ENCODE results near the gene FAM219A. TPM values are rescaled to one million over a fixed set of nuclear protein-coding genes. Genes with fewer than 3 reads are reported as not detected.
"Not testable (repeated sequence)": the region's sequence is repeated elsewhere in the genome, so short reads cannot be mapped to it uniquely, and the experiment has no call there.

Gene FAM219A
- total and polyA plus RNA-seq, 8 donors = 4.5 to 9.8 (median 8.2) TPM

GRCh38 chr9:34366365-34366764 is 92.0 kb downstream of the FAM219A start:
- H3K36me3 ChIP-seq = peaks cover 0 to 19% (median 5%) of the 10 kb centered on the region in 3 donors
- intact Hi-C loops (cut with DNase I) = no loop called here
- no peak overlapping the region for H3K27ac ChIP-seq
- WGBS, 2 donors = 63 to 65% methylated on average over 2 of the region's 2 CpGs
- no peak overlapping the region for H3K4me3 ChIP-seq
- peak in 1 of 6 donors; percentile 5 for DNase-seq
- no peaks in the 10 kb centered on the region for H3K9me3 ChIP-seq
- no peak for ATAC-seq
- no peaks in the 10 kb centered on the region for H3K27me3 ChIP-seq
- TF ChIP-seq CTCF (IDR thresholded peaks at IDR 0.05) = no peak
- peaks cover 0 to 13% (median 6%) of the 10 kb centered on the region in 3 donors for H3K4me1 ChIP-seq
- FAIRE-seq = no peak

DNA sequence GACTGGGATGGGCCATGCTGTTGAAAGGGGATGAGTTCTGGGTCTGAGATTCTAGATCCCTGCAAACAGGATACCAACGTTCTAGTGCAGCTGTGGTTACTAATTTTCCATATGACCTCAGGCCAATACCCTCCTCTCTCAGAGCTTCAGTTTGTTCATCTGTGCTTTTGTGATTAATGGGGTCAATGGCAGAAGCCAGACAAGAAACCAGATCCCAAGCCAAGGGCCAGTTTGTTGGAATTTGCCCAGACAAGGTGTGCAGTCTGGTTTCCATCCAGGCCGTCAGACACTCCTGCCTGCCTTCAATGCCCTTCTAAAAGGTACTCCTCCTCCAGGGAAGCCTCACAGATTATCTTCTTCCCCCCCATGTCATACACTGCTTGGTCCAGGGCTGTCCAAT is 93.1 kb downstream of the FAM219A start:
- intact Hi-C loops (cut with DNase I) = no loop called here
- ATAC-seq (peak; percentile 34 to 85 (median 69)), FAIRE-seq (no peak), DNase-seq (peak in 1 of 6 donors; percentile 29)
- peaks cover 0 to 8% (median 5%) of the 10 kb centered on the region in 3 donors for H3K36me3 ChIP-seq
- no peak overlapping the region for H3K4me3 ChIP-seq
- H3K9me3 ChIP-seq = no peaks in the 10 kb centered on the region
- TF ChIP-seq CTCF (IDR thresholded peaks at IDR 0.05) = no peak
- no peaks in the 10 kb centered on the region for H3K27me3 ChIP-seq
- peaks cover 0 to 13% (median 6%) of the 10 kb centered on the region in 3 donors for H3K4me1 ChIP-seq
- WGBS, 2 donors = 14 to 17% methylated on average over 2 of the region's 2 CpGs
- H3K27ac ChIP-seq = peak overlapping the region in 1 of 4 donors; percentile 35

DNA sequence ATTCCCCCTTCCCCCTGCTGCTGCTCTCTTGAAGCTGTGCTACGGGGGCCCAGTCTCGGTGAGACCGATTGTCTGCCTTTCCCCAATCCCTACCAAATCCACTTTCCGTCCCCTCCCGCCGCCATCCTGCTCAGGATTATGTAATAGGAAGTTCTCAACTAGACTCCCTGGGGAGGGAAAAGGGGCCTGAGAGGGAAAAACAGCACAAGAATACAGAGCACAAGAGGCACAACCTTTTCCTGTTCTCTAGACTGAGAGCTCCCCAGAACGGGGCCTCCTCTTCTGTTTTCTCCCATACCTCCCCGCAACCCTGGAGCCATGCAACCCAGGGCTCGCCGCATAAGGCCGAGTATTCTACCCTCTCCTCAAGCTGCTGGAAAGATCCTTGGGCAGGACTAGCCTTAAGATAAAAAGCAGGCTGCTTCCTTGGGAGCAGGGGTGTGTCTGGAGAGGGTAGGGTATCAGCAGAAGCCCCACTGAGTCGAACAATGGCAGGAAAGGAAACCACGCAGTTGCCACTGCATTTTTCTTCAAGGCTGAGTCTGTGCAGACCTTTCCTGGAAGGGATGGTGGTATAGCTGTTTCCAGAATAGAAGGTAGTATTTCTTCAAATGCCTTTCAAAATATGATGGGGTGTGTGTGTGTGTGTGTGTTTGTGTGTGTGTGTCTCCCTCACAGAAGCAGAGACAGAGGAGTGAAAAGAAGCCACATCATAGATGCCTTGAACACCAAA is 94.6 kb downstream of the FAM219A start:
- Histone ChIP-seq H3K4me3 (no peak overlapping the region), H3K27me3 (no peaks in the 10 kb centered on the region), H3K4me1 (peaks cover 0 to 13% (median 6%) of the 10 kb centered on the region in 3 donors), H3K27ac (no peak overlapping the region), H3K9me3 (no peaks in the 10 kb centered on the region), H3K36me3 (no peaks in the 10 kb centered on the region)
- DNase-seq (peak in 3 of 6 donors; percentile 6 to 15 (median 7)), FAIRE-seq (no peak), ATAC-seq (no peak)
- intact Hi-C loops (cut with DNase I) = no loop called here
- WGBS, 2 donors = 83 to 86% methylated on average over 13 of the region's 13 CpGs
- no peak for TF ChIP-seq CTCF (IDR thresholded peaks at IDR 0.05)

- Histone ChIP-seq H3K36me3 (no peaks in the 10 kb centered on the region), H3K9me3 (no peaks in the 10 kb centered on the region), H3K27ac (no peak overlapping the region), H3K4me3 (no peak overlapping the region), H3K27me3 (no peaks in the 10 kb centered on the region), H3K4me1 (peaks cover 0 to 13% (median 6%) of the 10 kb centered on the region in 3 donors)
- 78 to 83% methylated on average over 4 of the region's 4 CpGs for WGBS, 2 donors
- no peak for FAIRE-seq
- no peak for TF ChIP-seq CTCF (IDR thresholded peaks at IDR 0.05)
- no peak for ATAC-seq
- intact Hi-C loops (cut with DNase I) = no loop called here
- DNase-seq = peak in 1 of 6 donors; percentile 2
Measured at GRCh38 chr9:34362614-34363214, 95.7 kb downstream of the FAM219A start.

DNA sequence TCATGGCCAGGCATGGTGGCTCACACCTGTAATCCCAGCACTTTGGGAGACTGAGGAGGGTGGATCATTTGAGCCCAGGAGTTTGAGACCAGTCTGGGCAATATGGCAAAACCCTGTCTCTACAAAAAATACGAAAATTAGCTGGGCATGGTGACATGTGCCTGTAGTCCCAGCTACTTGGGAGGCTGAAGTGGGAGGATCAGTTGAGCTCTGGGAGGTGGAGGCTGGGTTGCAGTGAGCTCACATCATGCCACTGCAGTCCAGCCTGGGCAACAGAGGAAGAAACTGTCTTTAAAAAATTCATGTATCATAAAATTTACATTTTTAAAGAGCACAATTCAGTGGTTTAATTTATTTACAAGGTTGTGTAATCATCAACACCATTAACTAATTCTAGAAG is 105.4 kb downstream of the FAM219A start:
- H3K27me3 ChIP-seq; FAIRE-seq; H3K4me1 ChIP-seq; H3K36me3 ChIP-seq; ATAC-seq; H3K9me3 ChIP-seq; intact Hi-C loops (cut with DNase I); DNase-seq: not testable (repeated sequence)
- H3K27ac ChIP-seq = peak overlapping the region; percentile 44 to 85 (median 74)
- 66 to 88% methylated on average over 1 of the region's 1 CpG for WGBS, 2 donors
- peak overlapping the region in 2 of 4 donors; percentile 23 to 37 for H3K4me3 ChIP-seq

DNA sequence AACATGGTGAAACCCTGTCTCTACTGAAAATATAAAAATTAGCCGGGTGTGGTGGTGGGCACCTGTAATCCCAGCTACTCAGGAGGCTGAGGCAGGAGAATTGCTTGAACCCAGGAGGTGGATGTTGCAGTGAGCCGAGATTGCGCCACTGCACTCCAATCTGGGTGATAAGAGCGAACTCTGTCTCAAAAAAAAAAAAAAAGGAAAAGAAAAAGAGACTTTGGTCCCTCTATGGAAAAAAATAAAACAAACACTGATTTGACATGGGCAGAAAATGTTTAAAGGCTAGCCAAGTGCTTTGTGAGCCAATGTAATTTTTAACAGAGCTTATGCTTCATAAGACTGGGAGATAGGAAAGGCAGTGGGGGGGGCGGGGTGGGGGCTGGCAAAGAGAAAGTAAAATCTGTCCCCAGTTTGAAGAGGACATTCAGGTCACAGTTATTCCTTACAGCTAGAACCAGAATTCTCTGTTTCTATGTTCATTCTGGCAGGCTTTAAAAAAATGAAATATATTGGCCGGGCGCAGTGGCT is 106.2 kb downstream of the FAM219A start:
- H3K27ac ChIP-seq = peak overlapping the region; percentile 44 to 85 (median 74)
- WGBS, 2 donors = 12 to 26% methylated on average over 7 of the region's 7 CpGs
- not testable (repeated sequence) for FAIRE-seq

More for the DNA sequence above, 106.2 kb downstream of the FAM219A start:
- H3K27me3 ChIP-seq; H3K9me3 ChIP-seq; H3K4me1 ChIP-seq; H3K36me3 ChIP-seq; intact Hi-C loops (cut with DNase I): not testable (repeated sequence)
- DNase-seq (peak in 3 of 6 donors; percentile 37 to 53 (median 50)), ATAC-seq (peak; percentile 96 to 98 (median 98))
- peak overlapping the region in 2 of 4 donors; percentile 23 to 37 for H3K4me3 ChIP-seq

Measured in pancreas (tissue), 10 donors.